CD4-positive, alpha-beta T cell (primary cell): Measurements from ENCODE around the gene KCNIP4. TPM values are rescaled to one million over a fixed set of nuclear protein-coding genes. Genes with fewer than 3 reads are reported as not detected.

ENCODE experiments used
- ATAC-seq: fragments of 200-7000 bp; cut with Tn5 transposase; one replicate; pipeline ENCODE4 v1.10.0; 2022; ENCODE audit warnings: mild to moderate bottlenecking; ENCODE audit not compliant: poor library complexity
- CTCF ChIA-PET: fragments of 350-600 bp; sonication (Branson Sonifier 250); formaldehyde crosslinking; loops from one replicate; lab custom pipeline; 2021; ENCODE audit warnings: antibody characterized with exemption, inconsistent platforms; lab: Charles Lee
- POLR2A ChIA-PET: fragments of 350-600 bp; sonication (Branson Sonifier 250); formaldehyde crosslinking; loops from one replicate; lab custom pipeline; 2021; ENCODE audit warnings: antibody characterized with exemption, inconsistent platforms; lab: Charles Lee
- DNase-seq, 14 experiments: peaks; one replicate each; pipeline ENCODE4 v3.0.0-alpha.2; 2013 to 2020; ENCODE audit warnings: mixed read lengths in 2 of 14
- H3K27ac ChIP-seq, 2 donors: one replicate each; pipeline versions ENCODE4 v1.5.1 to v1.7.0; 2013; ENCODE audit warnings: low read length in 2 of 2, low read depth in 1 of 2, mild to moderate bottlenecking in 1 of 2
- H3K27me3 ChIP-seq, 2 experiments: 1 replicate in 1 of 2; 2 replicates in 1 of 2; pipeline versions ENCODE4 v1.6.1 to v1.7.0; 2013; ENCODE audit warnings: low read length in 2 of 2, control low read depth in 1 of 2, mild to moderate bottlenecking in 1 of 2, moderate library complexity in 1 of 2; ENCODE audit not compliant: insufficient read depth in 2 of 2, control insufficient read depth in 1 of 2
- H3K36me3 ChIP-seq: one replicate; pipeline ENCODE4 v1.6.1; 2013; ENCODE audit warnings: low read length, control low read depth; ENCODE audit not compliant: insufficient read depth
- H3K4me1 ChIP-seq: one replicate; pipeline ENCODE4 v1.6.1; 2013; ENCODE audit warnings: low read length, control low read depth; ENCODE audit not compliant: insufficient read depth
- H3K4me3 ChIP-seq: one replicate; pipeline ENCODE4 v1.5.1; 2013; ENCODE audit warnings: mild to moderate bottlenecking, low read length, moderate library complexity
- H3K9me3 ChIP-seq, 2 experiments: 1 replicate in 1 of 2; 2 replicates in 1 of 2; pipeline versions ENCODE4 v1.6.1 to v1.7.0; 2013; ENCODE audit warnings: low read length in 2 of 2, mild to moderate bottlenecking in 2 of 2, control low read depth in 1 of 2, moderate library complexity in 1 of 2; ENCODE audit not compliant: control insufficient read depth in 1 of 2, insufficient read depth in 1 of 2
- H3K27ac Mint-ChIP-seq: one replicate; pipeline ENCODE4 v1.8.0; 2020; ENCODE audit warnings: mixed read lengths
- H3K27me3 Mint-ChIP-seq: one replicate; pipeline ENCODE4 v1.8.0; 2021; ENCODE audit warnings: mixed read lengths
- H3K36me3 Mint-ChIP-seq: one replicate; pipeline ENCODE4 v1.8.0; 2021; ENCODE audit warnings: low read depth, mixed read lengths
- H3K4me1 Mint-ChIP-seq: one replicate; pipeline ENCODE4 v1.8.0; 2021; ENCODE audit warnings: low read depth, mixed read lengths
- H3K4me3 Mint-ChIP-seq: one replicate; pipeline ENCODE4 v1.8.0; 2020; ENCODE audit warnings: mild to moderate bottlenecking, mixed read lengths
- H3K9me3 Mint-ChIP-seq: one replicate; pipeline ENCODE4 v1.8.0; 2020; ENCODE audit warnings: mixed read lengths
- CTCF ChIP-seq: fragments of 200-600 bp; IDR thresholded peaks from one replicate; pipeline ENCODE4 v1.8.0; 2022; ENCODE audit warnings: antibody characterized with exemption, mild to moderate bottlenecking
- intact Hi-C, 2 experiments: fragments of 100-400 bp; cut with DNase I in 1 of 2; cut with micrococcal nuclease in 1 of 2; formaldehyde crosslinking; loops; one replicate each; pipeline versions ENCODE4 v1.15.1 to v1.9.0; 2023 to 2025; cut with DNase I, micrococcal nuclease
- total RNA-seq, 174 experiments: library from RNA in 2 of 174; stranded (reverse) in 2 of 174; gene quantifications; one replicate each; pipeline ENCODE4 v1.2.3 and lab custom pipeline; 2021 to 2026

The KCNIP4 gene
- total RNA-seq, 2 experiments from 2014 or later: not detected

- Mint-ChIP-seq H3K27me3 (no peaks in the 10 kb centered on the region), H3K9me3 (no peaks in the 10 kb centered on the region), H3K27ac (no peak overlapping the region), H3K4me1 (no peaks in the 10 kb centered on the region), H3K4me3 (no peak overlapping the region), H3K36me3 (no peaks in the 10 kb centered on the region)
- no peak for TF ChIP-seq CTCF
- H3K27ac ChIP-seq: no peak overlapping the region
- H3K27me3 ChIP-seq: no peaks in the 10 kb centered on the region
- ChIA-PET CTCF (no interaction called here), POLR2A (no interaction called here)
- ATAC-seq: no peak
- H3K9me3 ChIP-seq: peaks cover 0 to 3% of the 10 kb centered on the region in 2 experiments
- H3K4me3 ChIP-seq: no peak overlapping the region
- intact Hi-C loops: no loop called here
- H3K4me1 ChIP-seq: no peaks in the 10 kb centered on the region
- DNase-seq: no peak
- H3K36me3 ChIP-seq: no peaks in the 10 kb centered on the region
Measured at GRCh38 chr4:21728304-21728703, 220.3 kb downstream of the KCNIP4 start.

GRCh38 chr4:21726255-21726815 lies 222.2 kb downstream of the KCNIP4 start:
- no peaks in the 10 kb centered on the region for H3K4me1 ChIP-seq
- CTCF ChIA-PET: no interaction called here
- Mint-ChIP-seq H3K27me3 (no peaks in the 10 kb centered on the region), H3K27ac (no peak overlapping the region), H3K36me3 (no peaks in the 10 kb centered on the region), H3K4me1 (no peaks in the 10 kb centered on the region), H3K9me3 (no peaks in the 10 kb centered on the region), H3K4me3 (no peak overlapping the region)
- H3K9me3 ChIP-seq: peaks cover 0 to 3% of the 10 kb centered on the region in 2 experiments
- H3K36me3 ChIP-seq: no peaks in the 10 kb centered on the region
- no peaks in the 10 kb centered on the region for H3K27me3 ChIP-seq
- intact Hi-C loops: no loop called here
- no peak for DNase-seq
- no peak overlapping the region for H3K27ac ChIP-seq
- no peak overlapping the region for H3K4me3 ChIP-seq
- POLR2A ChIA-PET: no interaction called here
- TF ChIP-seq CTCF: no peak
- no peak for ATAC-seq

- ATAC-seq (no peak), DNase-seq (no peak)
- no peak overlapping the region for H3K4me3 Mint-ChIP-seq
- no peaks in the 10 kb centered on the region for H3K36me3 Mint-ChIP-seq
- no peaks in the 10 kb centered on the region for H3K9me3 Mint-ChIP-seq
- intact Hi-C loops: no loop called here
- TF ChIP-seq CTCF: no peak
- no peak overlapping the region for H3K27ac ChIP-seq
- no peaks in the 10 kb centered on the region for H3K4me1 Mint-ChIP-seq
- no peaks in the 10 kb centered on the region for H3K27me3 Mint-ChIP-seq
- no peak overlapping the region for H3K4me3 ChIP-seq
- no peaks in the 10 kb centered on the region for H3K9me3 ChIP-seq
- H3K27ac Mint-ChIP-seq: no peak overlapping the region
- no peaks in the 10 kb centered on the region for H3K27me3 ChIP-seq
- H3K4me1 ChIP-seq: no peaks in the 10 kb centered on the region
- ChIA-PET CTCF (no interaction called here), POLR2A (no interaction called here)
- no peaks in the 10 kb centered on the region for H3K36me3 ChIP-seq
Measured at GRCh38 chr4:21722157-21722839, 226.3 kb downstream of the KCNIP4 start.
